Suprapubic skin (tissue), 3 donors: Measurements from ENCODE around the gene SPATA6L.

ENCODE experiments used
- POLR2A ChIP-seq, 2 donors: fragments of 450-650 bp; IDR thresholded peaks; one replicate each; pipeline ENCODE4 v1.6.1; 2017; ENCODE audit warnings: antibody characterized with exemption in 2 of 2, mild to moderate bottlenecking in 2 of 2, moderate library complexity in 2 of 2
- TF ChIP-seq, protein P1 (sequence below), 2 donors: fragments of 200-600 bp in 1 of 2; fragments of 450-650 bp in 1 of 2; sonication (generic) in 1 of 2; IDR thresholded peaks; one replicate each; pipeline ENCODE4 v1.5.1; 2016 to 2019; ENCODE audit warnings: antibody characterized with exemption in 2 of 2, mild to moderate bottlenecking in 1 of 2, moderate library complexity in 1 of 2

- no peak for TF ChIP-seq POLR2A (IDR thresholded peaks at IDR 0.05)
- TF ChIP-seq, protein P1, sequence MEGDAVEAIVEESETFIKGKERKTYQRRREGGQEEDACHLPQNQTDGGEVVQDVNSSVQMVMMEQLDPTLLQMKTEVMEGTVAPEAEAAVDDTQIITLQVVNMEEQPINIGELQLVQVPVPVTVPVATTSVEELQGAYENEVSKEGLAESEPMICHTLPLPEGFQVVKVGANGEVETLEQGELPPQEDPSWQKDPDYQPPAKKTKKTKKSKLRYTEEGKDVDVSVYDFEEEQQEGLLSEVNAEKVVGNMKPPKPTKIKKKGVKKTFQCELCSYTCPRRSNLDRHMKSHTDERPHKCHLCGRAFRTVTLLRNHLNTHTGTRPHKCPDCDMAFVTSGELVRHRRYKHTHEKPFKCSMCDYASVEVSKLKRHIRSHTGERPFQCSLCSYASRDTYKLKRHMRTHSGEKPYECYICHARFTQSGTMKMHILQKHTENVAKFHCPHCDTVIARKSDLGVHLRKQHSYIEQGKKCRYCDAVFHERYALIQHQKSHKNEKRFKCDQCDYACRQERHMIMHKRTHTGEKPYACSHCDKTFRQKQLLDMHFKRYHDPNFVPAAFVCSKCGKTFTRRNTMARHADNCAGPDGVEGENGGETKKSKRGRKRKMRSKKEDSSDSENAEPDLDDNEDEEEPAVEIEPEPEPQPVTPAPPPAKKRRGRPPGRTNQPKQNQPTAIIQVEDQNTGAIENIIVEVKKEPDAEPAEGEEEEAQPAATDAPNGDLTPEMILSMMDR (IDR thresholded peaks at IDR 0.05): no peak
Observed at GRCh38 chr9:4572184-4572826, 94.0 kb downstream of the SPATA6L start.
